ENCODE data around the gene KCTD14. TPM values are rescaled to one million over a fixed set of nuclear protein-coding genes. Genes with fewer than 3 reads are reported as not detected.

Gene KCTD14
- total RNA-seq, 4 donors from 2014 or later: 11.6 to 23.7 (median 14.4) TPM

GRCh38 chr11:78040691-78041379 lies 17.8 kb upstream of the KCTD14 start:
- peak; percentile 47 to 51 for DNase-seq
- no peaks in the 10 kb centered on the region for H3K36me3 ChIP-seq
- H3K4me1 ChIP-seq: peaks cover 14 to 32% of the 10 kb centered on the region in 2 donors
- intact Hi-C loops (cut with DNase I): no loop called here
- peak overlapping the region; percentile 66 to 82 (median 68) for H3K27ac ChIP-seq
- H3K27me3 ChIP-seq: no peaks in the 10 kb centered on the region
- TF ChIP-seq CTCF (IDR thresholded peaks at IDR 0.05): no peak
- TF ChIP-seq POLR2A (IDR thresholded peaks at IDR 0.05): no peak
- H3K9me3 ChIP-seq: no peaks in the 10 kb centered on the region
- no peak overlapping the region for H3K4me3 ChIP-seq (replicated peaks in 1 of 3)
- 72 to 78% methylated on average over 15 of the region's 15 CpGs for WGBS, 2 donors

GRCh38 chr11:78039919-78040671 lies 17.0 kb upstream of the KCTD14 start:
- Histone ChIP-seq H3K36me3 (no peaks in the 10 kb centered on the region), H3K27ac (peak overlapping the region; percentile 66 to 82 (median 68)), H3K27me3 (no peaks in the 10 kb centered on the region), H3K4me3 (replicated peaks in 1 of 3) (no peak overlapping the region), H3K9me3 (no peaks in the 10 kb centered on the region), H3K4me1 (peaks cover 14 to 25% of the 10 kb centered on the region in 2 donors)
- DNase-seq: peak; percentile 81 to 85
- TF ChIP-seq POLR2A (IDR thresholded peaks at IDR 0.05) (no peak), CTCF (IDR thresholded peaks at IDR 0.05) (no peak)
- intact Hi-C loops (cut with DNase I): no loop called here
- 18 to 19% methylated on average over 7 of the region's 7 CpGs for WGBS, 2 donors

- H3K4me1 ChIP-seq: peaks cover 14 to 25% of the 10 kb centered on the region in 2 donors
- intact Hi-C loops (cut with DNase I): no loop called here
- H3K4me3 ChIP-seq (replicated peaks in 1 of 3): no peak overlapping the region
- no peaks in the 10 kb centered on the region for H3K9me3 ChIP-seq
- no peaks in the 10 kb centered on the region for H3K27me3 ChIP-seq
- no peak for DNase-seq
- 82 to 84% methylated on average over 4 of the region's 4 CpGs for WGBS, 2 donors
- no peaks in the 10 kb centered on the region for H3K36me3 ChIP-seq
- TF ChIP-seq POLR2A (IDR thresholded peaks at IDR 0.05): no peak
- TF ChIP-seq CTCF (IDR thresholded peaks at IDR 0.05): no peak
- peak overlapping the region; percentile 66 to 82 (median 68) for H3K27ac ChIP-seq
These were observed 16.4 kb upstream of the KCTD14 start for GRCh38 chr11:78039391-78039918.

GRCh38 chr11:78038697-78039313 lies 15.7 kb upstream of the KCTD14 start:
- TF ChIP-seq CTCF (IDR thresholded peaks at IDR 0.05): no peak
- no peak for TF ChIP-seq POLR2A (IDR thresholded peaks at IDR 0.05)
- H3K27ac ChIP-seq: no peak overlapping the region
- DNase-seq: peak; percentile 20 to 34
- no peaks in the 10 kb centered on the region for H3K9me3 ChIP-seq
- intact Hi-C loops (cut with DNase I): no loop called here
- H3K4me1 ChIP-seq: peaks cover 14 to 25% of the 10 kb centered on the region in 2 donors
- H3K36me3 ChIP-seq: no peaks in the 10 kb centered on the region
- H3K4me3 ChIP-seq (replicated peaks in 1 of 3): no peak overlapping the region
- WGBS, 2 donors: 91 to 93% methylated on average over 8 of the region's 8 CpGs
- H3K27me3 ChIP-seq: no peaks in the 10 kb centered on the region
